ENCODE results near the gene MORN5.

DNA sequence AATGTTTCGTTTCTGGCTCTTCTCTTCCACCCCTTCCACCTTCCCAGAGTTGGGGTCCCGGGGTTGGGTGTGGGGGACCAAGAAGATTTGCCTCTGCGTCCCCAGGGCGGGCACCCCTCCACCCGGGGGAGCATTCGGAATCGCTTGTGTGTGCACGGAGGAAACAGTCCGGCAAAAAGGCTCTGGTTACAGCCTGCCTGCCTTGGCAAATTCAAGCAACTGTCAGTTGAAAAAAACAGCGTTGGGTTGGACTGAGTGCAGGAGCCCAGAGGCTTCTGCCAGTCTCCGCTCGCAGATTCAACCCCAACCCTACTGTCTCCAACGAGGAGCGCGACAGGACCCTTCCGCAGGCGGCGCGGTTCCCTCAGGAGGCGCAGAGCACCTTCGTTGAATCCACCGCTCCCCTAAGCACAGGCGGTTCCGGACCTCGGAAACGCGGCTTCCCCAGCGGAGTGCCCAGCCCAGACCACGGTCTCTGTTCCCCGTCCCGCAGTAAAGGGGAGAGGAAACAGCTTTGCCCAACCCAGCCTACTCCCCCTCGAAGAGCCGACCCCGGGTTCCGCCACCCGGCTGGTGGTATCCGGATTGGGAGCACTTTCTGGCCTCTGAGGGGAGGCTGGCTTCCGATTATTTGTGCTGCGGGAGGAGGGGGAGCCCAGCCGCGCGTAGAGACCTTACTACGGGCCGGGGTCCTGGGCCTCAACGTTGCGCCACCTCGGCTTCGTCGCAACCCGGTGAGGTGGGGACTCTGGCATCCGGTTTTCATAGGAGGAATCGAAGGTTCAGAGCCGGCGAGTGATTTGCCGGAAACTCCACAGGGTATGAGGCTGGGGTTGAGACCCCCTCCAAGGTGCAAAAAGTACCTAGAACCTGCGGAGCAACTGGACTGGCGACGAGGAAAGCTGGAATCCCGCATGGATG is 59.5 kb downstream of the MORN5 start:
- TF ChIP-seq, protein P1, sequence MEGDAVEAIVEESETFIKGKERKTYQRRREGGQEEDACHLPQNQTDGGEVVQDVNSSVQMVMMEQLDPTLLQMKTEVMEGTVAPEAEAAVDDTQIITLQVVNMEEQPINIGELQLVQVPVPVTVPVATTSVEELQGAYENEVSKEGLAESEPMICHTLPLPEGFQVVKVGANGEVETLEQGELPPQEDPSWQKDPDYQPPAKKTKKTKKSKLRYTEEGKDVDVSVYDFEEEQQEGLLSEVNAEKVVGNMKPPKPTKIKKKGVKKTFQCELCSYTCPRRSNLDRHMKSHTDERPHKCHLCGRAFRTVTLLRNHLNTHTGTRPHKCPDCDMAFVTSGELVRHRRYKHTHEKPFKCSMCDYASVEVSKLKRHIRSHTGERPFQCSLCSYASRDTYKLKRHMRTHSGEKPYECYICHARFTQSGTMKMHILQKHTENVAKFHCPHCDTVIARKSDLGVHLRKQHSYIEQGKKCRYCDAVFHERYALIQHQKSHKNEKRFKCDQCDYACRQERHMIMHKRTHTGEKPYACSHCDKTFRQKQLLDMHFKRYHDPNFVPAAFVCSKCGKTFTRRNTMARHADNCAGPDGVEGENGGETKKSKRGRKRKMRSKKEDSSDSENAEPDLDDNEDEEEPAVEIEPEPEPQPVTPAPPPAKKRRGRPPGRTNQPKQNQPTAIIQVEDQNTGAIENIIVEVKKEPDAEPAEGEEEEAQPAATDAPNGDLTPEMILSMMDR (conservative IDR thresholded peaks at IDR 0.05 in 1 of 2, IDR thresholded peaks at IDR 0.05 in 1 of 2; ENCODE audit: low read depth in 1 of 2, low read length in 2 of 2), result no peak
- TF ChIP-seq EZH2 (IDR thresholded peaks at IDR 0.05; ENCODE audit: low read length, missing control alignments), result no peak

Measured in fibroblast of lung (primary cell).